GM21576 (cell line): ENCODE measurements around the gene PRM2.
A peak's percentile ranks its signal among the peaks of the same experiment; 100 is the strongest.
"Not testable (repeated sequence)": the region's sequence is repeated elsewhere in the genome, so short reads cannot be mapped to it uniquely, and the experiment has no call there.

Experiments used
- ATAC-seq: cut with Tn5 transposase; IDR thresholded peaks from one replicate; pipeline ENCODE4 v1.9.1; 2021; ENCODE audit warnings: mild to moderate bottlenecking, moderate library complexity; ENCODE audit not compliant: unreplicated experiment

Gene PRM2

GRCh38 chr16:11307639-11308492 lies 31.6 kb upstream of the PRM2 start:
- no peak for ATAC-seq

GRCh38 chr16:11306997-11307638 lies 30.8 kb upstream of the PRM2 start:
- ATAC-seq: no peak

DNA sequence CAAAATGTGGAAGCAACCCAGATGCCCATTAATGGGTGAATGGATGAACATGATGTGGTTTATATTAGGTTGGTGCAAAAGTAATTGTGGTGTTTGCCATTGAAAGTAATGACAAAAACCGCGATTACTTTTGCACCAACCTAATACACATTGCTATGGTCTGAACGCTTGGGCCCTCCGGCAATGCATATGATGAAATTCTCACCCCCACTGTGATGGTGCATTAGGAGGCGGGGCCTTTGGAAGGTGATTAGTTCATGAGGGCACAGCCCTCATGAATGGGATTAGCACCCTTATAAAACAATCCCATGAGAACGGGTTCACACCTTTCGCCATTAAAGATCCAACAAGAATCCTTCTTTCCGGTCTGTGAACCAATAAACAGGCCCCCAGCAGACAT lies 30.1 kb upstream of the PRM2 start:
- ATAC-seq: no peak

DNA sequence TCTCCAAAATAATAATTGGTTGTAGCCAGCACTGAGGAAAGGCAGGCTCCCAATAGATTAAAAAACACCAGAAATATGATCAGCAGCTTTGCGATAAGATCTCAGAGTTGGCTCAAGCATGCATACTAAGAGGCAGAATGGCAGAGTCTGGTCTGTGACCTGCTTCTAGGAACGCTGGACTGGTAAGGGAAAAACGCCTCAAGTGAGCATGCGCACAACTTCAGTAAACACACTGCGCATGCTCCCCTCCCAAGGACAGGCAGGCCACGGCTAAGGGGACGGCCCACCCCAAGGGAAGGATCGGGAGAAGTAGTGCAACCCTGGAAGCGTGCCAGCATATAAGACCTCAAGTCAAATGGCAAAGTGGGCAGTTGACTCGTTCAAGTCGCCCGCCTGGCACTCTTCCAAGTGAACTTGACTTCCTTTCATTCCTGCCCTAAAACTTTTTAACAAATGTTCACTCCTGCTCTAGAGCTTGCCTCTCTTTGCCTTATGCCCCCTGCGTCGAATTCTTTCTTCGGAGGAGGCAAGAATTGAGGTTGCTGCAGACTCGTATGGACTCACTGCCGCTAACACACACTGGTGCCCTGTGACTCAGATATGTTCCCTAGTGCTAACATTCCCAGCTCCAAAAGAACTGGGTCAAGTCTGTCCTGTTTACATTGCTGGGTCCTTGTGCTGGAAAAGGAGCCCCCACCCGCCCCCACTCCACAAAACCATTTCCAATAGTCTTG lies 27.3 kb upstream of the PRM2 start:
- no peak for ATAC-seq

GRCh38 chr16:11302977-11303376 lies 26.7 kb upstream of the PRM2 start:
- no peak for ATAC-seq

DNA sequence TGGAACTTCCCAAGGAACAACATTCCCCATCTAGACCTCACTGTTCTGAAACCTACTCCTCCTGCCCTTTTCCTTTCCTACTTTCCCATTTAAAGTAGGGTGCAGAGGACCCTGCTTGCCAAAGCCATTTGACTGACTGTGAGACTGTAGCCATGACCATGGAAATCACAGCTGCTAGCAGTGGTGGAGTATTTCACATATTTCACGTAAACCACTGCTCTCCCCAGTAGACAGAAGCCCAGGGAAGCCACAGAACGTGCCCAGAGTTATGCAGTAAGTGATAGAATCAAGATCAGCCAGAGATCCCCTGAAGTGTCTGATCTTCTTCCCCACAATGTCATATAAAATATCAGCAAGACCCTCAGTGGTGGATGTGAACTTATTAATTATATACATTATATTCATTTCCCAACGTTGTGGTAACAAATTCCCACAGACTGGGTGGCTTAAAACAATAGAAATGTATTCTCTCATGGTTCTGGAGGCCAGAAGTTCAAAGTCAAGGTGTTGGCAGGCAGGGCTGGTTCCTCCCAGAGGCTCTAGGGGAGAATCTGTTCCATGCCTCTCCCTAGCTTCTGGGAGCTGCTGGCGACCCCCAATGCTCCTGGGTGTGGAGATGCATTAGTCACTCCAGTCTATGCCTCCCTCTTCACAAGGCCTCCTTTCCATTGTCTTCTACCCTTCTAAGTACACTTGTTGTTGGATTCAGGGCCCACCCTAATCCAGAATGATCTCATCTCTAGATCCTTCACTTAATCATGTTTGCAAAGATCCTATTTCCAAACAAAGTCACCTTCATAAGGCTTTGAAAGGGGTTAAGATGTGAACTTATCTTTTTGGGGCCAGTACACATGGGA lies 25.6 kb upstream of the PRM2 start:
- ATAC-seq: no peak

DNA sequence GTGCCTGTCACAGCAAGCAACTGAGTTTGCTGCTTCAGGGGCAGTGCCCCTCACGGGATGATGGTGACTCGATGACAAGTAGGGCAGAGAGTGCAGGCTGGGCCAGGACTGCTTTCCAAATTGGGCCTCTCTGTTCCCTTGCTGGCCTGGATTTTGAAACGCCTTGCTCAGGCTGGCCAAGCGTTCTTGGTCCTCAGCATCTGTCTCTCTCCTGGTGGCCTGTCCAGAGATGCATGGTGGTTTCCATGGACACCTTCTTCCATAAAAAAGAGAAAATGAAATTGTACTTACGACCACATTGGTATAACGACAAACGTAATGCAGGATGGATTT lies 24.2 kb upstream of the PRM2 start:
- no peak for ATAC-seq

DNA sequence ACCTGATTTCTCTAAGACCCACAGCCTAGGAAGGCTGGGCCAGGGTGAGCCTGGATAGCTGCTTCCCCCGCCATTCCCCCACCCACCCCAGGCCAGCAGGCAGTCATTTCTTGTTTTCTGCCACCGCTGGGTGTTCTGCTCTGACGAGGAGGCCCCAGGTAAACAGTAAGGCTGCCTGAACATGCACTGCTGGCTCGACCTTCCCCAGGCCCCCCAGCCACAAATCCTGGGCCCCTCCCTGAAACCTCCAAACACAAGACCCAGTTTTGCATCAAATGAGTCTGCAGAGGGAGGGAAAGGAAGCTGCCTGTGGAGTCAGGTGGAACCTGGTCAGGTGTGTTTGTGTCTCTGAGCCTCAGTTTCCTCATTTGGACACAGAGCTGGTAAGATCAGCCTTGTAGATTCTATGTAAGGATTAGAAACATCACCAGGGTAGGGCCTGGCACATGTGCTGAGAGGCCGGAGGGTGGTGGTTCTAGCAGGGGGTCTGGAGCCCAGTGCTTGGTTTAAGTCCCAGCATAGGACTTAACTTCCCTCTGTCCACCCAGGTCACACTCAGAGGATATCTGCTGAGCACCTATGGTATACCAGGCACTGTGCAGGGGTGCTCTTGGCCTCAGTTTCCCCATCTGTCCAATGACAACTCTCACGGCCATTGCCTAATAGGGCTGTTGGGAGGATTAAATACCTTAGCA lies 23.7 kb upstream of the PRM2 start:
- ATAC-seq: no peak

DNA sequence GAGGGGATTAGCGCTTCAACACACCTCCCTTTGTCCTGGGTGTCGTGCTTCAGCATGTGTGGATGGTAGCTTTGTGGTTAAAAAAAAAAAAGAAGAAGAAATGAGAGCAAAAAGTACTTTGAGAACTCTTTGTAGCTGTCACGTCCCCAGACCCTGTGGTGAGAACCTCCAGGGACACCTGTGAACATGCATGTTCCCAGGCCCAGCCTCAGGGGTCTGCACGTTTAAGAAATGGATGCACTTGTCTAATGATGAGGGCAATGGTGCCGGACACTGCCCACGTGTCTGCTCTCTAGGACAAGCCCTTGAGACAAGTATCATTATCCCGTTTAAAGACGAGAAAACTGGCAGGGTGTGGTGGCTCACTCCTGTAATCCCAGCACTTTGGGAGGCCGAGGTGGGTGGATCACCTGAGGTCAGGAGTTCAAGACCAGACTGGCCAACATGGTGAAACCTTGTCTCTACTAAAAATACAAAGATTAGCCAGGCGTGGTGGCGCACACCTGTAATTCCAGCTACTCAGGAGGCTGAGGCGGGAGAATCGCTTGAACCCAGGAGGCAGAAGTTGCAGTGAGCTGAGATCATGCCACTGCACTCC lies 22.8 kb upstream of the PRM2 start:
- not testable (repeated sequence) for ATAC-seq

- no peak for ATAC-seq
Observed at GRCh38 chr16:11298143-11298900, 22.0 kb upstream of the PRM2 start.

DNA sequence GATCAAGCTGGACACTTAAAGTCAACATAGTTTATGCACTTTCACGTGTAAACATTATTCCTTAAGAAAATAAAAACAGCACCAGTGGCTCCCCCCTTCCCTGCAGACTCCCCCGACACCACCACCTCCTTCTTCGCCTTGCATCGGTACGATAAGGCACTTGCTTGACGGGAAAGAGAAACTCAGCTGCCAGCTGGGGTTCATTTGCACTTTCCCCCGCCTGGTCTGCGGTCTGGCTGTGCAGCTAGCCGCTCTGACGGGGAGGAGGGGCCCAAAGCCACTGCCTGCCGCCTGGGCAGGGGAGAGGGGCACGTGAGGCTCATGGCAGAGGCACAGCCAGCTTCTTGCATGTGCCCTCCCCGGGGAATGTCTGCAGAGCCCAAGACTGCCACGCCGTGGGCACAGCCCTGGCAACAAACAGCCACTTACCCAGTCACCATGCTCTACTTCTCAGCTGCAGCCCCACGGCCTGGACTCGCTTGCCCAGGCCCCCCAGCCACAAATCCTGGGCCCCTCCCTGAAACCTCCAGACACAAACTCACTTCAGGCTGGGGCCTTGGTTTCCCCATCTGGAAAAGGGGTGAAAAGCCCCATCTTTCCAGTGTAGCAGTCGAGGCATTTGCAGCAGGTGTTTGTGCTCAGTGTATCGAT lies 21.3 kb upstream of the PRM2 start:
- peak; percentile 68 for ATAC-seq

DNA sequence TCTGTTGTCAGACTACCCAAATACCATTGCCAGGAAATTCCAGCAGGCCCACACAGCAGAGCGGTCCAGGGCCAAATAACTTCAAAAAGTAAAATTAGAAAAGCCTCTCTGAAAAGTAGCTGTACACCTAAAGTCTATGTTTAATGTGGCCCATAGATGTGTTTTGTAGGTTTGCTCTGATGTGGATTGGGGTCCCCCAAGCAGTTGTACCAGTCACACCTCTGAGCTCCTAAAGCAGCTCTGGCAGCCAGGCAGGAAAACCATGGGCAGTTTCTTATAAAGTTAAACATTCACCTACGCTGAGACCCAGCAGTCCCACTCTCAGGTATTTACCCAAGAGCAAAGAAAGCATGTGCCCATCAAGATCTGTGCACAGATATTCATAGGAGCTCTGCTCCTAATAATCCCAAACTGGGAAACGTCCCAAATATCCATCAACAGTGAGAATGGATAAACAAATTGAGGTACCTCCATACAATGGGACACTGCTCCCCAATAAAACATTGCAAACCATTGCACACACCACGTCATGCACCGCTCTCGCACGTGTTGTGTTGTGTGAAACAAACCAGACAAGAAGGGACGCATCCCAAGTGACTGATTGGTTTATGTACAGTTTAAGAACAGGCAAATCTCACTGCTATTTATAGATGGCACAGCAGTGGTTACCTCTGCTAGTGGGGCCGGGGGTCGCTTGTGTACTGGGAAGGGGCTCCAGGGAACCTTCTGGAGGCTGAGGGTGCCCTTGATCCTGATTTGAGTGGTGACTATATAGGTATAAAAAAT lies 20.6 kb upstream of the PRM2 start:
- no peak for ATAC-seq

GRCh38 chr16:11296351-11296705 lies 20.0 kb upstream of the PRM2 start:
- no peak for ATAC-seq

DNA sequence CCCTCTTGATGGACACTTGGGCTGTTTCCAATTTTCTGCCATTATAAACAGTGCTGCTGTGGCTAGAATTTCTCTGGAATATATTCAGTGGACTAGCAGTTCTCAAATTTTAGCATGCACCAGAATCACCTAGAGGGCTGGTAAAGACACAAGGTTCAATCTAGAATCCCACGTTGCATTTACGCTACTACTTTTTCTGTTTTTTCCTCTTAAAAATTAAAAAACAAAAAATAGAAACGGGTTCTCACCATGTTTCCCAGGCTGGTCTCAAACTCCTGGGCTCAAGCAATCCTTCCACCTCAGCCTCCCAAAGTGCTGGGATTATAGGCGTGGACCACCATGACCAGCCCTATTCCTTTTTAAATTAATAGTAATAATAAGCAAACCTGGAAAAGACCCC lies 19.4 kb upstream of the PRM2 start:
- ATAC-seq: no peak

DNA sequence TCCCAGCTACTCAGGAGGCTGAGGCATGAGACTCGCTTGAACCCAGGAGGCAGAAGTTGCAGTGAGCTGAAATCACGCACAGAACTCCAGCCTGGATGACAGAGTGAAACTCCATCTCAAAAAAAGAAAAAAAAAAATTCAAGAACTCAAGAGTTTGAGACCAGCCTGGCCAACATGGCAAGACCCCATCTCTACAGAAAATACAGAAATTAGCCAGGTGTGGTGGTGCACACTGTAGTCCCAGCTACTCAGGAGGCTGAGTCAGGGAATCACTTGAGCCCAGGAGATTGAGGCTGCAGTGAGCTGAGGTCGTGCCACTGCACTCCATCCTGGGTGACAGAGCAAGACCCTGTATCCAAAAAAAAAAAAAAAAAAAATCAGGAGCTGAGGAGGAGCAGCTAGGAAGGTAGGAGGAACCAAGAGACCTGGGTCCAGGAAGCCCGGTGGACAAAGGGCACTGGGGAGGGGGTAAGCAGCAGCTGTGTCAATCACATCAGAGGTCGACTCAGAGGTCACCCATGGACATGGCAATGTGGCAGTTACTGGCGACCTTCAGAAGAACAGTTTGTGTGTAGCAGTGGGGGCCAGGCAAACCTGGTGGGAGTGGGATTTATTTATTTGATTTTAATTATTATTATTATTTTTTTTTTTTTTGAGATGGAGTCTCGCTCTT lies 15.9 kb upstream of the PRM2 start:
- ATAC-seq: no peak

GRCh38 chr16:11291091-11291703 lies 14.9 kb upstream of the PRM2 start:
- no peak for ATAC-seq
